HT-29 (cell line): ENCODE data around the gene MS4A6A. TPM values are rescaled to one million over a fixed set of nuclear protein-coding genes. Genes with fewer than 3 reads are reported as not detected.
"Not testable (repeated sequence)": the region's sequence is repeated elsewhere in the genome, so short reads cannot be mapped to it uniquely, and the experiment has no call there.

Source experiments
- DNase-seq: peaks from one replicate; pipeline ENCODE4 v3.0.0-alpha.2; 2015; ENCODE audit warnings: low spot score
- total RNA-seq: library from RNA; depleted of rRNA; stranded (reverse); fragments of >200 nt; shearing (Covaris generic); gene quantifications from 2 replicates; pipeline ENCODE4 v1.2.3, GENCODE V29; 2014

MS4A6A gene
- total RNA-seq, 1 experiment from 2014 or later, result not detected

DNA sequence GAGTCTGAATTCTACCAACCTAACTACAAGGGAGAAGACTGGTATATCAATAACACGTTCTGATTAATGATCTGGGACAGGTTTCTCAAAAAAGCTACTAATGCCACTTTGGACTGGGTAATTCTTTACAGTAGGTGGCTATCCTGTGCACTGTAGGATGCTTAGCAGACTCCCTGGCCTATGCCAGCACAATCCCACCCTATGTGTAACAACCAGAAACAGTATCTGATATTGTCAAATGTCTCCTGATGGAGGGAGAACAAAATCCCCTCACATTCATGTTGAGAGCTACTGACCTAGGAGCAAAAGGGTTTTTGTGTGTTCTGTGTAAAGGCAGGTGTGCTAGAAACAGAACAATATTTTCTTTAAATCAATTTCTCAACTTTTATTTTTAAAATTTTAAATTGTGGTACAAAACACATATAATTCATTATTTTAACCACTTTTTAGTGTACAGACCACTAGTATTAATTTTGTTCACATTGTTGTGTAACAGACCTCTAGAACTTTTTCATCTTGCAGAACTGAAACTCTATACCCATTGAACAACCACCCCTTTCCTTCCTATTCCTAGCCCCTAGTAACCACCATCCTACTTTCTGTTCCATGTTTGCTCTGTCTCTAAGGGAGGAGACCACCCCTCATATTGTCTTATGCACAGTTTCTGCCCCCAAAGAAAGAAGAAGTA lies 2.1 kb upstream of the MS4A6A start:
- DNase-seq, result no peak

DNA sequence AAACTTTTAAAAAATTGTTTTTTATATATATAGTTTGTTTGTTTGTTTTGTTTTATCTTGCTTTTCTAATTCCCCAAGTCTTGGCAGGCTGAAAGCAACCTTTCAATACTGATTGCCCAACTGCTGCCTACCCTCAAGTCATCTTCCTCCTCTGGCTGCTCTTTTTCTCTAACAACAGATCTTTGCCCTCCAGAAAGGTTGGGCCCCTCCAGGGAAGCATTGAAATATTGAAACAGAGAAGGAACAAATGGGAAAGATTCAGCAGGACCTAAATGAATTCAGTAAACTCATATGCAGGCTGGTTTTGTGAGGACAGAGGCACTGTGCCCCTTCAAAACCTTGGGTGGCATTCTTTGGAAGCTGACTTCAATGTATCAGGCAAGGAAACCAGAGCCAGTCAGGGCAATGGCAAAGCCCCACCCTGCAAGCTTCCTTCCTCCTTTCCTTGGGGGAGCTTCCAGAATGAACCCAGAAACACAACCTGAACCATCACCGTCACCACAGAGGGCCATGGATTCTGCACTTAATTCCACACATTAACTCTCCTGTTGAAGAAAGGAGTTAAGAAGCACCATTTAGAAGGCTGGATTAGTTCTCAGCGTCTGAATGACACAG lies 815 bp upstream of the MS4A6A start:
- DNase-seq, result no peak

DNA sequence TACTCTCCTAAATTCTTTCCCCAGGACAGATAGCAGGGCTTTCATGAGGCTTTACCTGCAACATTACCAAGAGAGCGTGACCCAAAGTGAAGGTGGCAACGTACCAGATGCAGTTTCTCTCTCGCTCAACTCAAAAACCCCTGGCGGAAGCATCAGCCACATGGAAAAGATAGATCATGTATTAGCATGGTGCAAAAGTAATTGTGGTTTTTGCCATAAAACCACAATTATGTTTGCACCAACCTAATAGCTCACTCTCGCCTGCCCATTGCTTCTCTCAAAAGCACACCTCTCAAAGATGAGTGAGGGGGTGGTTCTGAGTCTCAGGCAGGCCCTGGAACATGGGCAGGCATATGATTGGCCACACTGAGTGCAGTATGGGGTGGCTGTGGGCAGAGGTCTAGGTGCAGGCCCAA lies 7.0 kb downstream of the MS4A6A start:
- no peak for DNase-seq

DNA sequence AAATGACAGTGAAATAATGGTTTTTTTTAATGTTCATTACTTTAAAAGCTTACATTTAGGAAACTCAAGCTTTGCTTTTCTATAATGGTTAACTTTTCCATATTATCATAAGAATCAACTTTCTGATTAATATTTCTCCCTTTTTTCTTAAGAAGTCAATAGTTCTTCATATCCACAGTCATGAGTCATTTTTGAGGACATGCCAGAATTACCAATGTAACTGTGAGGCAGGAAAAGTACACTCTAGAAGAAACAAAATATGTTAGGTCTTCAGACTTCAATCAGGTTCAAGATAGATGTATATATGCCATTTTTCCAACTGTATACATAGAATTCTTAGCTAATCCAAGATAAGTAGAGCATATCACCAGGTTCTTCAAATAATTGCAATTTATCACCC lies 10.9 kb downstream of the MS4A6A start:
- no peak for DNase-seq

DNA sequence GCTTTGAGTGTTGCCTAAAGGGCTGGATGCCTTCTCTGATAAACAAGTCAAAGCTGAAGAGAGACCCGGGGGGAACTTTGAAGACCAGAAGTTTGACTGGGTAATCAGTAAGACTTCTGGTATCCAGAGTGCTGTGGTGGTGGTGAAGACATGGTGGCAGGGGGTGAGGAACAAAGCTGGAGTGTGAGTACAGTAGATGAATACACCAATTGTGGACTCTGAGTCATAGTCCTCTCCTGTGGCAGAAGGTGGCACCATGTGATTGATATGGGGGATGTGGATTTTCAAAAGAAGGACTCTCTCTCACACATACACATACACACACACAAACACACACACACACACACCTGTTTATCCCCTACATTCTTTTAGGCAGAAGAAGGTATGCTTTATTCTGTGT lies 12.3 kb downstream of the MS4A6A start:
- no peak for DNase-seq

DNA sequence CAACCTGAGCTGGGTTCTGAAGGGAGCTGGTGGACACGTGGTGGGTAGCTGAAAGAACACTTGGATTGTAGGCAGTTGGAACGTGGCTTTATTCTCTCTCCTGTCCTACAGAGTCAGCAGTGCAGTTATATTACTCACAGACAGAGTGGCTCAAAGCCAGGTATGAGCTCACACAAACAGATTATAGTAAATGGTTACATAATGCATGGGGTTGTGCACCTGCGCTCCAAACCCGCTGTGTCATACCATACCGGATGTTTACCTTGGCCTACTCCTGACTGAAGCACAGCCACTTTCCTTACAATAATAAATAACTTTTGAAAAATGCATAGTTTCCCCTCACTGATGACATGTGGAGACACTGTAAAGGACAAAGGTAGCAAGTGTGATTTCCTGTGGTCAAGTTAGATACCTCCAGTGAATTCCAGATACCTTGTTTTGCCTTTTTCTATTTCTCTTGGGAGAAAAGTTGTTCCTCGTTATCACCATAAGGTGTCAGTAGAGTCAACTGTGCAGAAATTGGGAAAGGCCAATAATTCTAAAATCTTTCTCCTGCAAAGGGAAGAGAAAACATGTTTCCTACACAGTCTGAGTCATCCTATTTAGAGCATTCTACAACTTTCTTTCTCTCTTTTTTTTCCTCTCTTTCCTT lies 13.5 kb downstream of the MS4A6A start:
- peak; percentile 50 for DNase-seq

DNA sequence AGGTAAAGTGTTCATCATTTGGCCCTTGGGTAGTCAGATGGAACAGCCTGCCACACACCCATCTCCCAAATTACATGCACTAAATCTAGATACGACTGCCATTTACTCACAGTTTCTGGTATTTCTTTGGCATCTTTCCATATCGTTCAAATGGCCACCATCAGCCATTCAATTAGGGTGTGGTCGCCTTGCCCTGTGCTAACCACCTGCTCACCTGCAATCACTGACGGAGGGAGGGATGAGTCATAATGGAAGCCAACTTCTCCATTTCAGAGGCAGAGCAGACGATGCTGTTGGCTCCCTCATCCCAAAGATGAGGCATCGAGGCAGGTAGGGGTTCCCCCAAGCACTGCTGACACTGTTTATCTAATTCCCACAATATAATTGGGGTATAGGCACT lies 14.6 kb downstream of the MS4A6A start:
- no peak for DNase-seq

DNA sequence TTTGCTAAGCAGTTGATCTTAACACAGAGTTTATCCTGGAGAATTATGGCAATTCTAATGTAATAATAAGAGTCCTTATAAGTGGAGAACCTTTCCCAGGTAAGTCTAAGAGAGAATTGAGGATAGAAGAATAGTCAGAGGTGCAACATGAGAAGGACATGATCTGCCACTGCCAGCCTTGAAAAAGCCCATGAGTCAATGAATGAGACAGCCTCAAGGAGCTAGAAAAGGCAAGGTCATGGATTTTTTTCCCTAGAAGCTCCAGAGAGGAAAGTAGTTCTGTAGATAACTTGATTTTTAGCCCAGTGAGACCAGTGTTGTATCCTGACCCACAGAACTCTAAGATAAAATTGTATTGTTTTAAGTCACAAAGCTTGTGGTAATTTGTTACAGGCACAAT lies 16.9 kb downstream of the MS4A6A start:
- no peak for DNase-seq

DNA sequence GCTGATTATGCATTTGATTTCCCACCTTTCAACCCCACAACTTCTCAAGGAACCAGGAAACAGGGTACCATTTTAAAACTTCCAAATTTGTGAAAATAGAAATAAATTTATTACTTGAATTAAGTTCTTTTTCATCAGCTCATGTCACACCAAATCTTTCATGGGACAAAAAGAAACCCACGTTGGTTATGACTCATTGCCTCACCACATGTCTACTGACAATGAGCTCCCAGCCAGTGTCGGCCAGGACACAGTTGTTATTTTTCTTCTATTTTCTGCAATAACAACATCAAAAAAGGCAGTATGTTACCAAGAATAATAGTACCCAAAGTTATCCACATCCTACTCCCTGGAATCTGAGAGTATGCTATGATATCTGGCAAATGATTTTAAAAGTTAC lies 17.3 kb downstream of the MS4A6A start:
- no peak for DNase-seq

DNA sequence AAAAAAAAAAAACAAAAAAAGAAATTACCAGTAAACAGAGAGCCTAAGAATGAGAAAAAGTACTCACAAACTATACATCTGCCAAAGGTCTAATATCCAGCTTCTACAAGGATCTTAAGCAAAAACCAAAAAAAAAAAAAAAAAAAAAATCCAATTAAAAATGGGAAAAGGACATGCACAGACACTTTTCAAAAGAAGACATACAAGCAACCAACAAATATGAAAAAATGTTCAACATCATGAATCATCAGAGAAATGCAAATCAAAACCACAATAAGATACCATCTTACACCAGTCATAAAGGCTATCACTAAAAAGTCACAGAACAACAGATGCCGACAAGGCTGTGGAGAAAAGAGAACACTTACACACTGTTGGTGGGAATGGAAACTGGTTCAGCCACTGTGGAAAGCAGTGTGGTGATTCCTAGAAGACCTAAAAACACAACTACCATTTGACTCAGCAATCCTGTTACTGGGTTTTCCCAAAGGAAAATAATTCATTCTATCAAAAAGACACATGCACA lies 18.3 kb downstream of the MS4A6A start:
- DNase-seq, result no peak

DNA sequence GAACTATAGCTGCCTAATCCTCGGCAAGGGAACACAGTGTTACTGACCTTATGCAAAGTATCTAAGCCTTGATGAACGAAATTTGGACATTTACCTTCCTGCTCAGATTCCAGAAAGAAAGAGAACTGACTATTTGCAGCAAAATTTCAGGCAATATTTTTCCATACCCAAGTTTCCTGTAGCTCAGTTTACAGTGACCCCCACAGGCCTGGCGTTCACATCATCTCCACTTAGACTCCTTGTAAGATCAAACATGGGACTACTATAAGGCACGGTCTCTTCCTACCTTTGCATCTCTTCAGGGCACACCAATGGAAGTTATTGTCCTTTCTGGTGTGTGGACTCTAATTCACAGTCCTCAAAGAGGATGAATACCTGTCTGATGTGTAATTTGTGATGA lies 21.1 kb downstream of the MS4A6A start:
- no peak for DNase-seq

DNA sequence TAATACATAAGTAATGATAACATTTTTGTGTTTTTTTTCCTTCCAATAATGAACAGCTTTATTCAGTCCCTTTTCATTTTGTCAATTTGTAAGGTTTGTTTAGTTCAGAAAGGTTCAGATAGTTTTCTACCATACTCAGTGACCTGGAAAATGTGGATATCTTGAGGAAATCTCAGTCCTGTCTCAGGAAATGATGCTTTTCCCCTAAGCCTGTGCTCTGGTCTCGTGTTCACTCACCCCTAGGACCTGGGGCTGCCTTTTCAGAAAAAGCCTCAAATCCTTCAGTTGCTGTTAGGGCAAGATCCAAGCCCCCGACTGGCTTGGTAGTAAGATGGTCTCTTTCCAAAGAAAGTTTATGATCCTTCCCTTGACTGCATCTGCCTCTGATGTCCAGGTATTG lies 21.8 kb downstream of the MS4A6A start:
- no peak for DNase-seq

DNA sequence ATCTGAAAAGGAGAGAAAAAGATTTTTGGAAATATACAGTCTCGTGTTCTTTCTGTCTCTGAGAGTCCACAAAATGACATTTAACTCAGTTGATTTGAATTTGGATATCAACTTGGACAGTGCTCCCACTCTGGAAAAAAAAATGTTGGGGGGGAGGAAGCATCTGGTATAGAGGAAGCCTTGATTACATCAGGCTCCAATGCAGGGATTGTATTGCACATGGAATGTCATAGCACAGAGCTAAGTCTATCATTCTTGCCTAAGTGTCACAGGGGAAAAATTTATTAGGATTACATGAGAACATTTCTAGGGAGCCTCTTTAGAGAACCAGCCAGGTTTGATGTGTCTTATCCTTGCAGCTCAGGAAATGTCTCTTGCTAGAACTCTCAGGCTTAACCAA lies 23.0 kb downstream of the MS4A6A start:
- no peak for DNase-seq

DNA sequence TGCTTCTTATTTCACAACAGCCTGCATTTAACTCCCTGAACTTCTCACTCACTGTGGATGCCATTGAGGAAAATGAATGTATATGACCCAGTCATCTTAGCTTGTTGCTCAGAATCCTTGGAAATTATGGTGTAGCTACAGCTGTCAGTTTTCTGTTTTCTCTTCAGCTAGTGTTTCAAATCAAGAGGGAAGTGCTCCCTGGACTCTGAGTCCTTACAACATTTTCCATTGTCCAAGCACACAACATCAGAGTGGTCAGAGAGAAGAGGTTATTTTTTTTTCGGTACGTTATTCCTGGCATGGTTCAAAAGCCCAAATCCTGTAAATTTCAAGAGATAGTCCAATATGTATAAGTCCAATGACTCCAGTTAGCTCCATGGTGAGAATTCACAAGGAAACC lies 23.6 kb downstream of the MS4A6A start:
- DNase-seq, result no peak

DNA sequence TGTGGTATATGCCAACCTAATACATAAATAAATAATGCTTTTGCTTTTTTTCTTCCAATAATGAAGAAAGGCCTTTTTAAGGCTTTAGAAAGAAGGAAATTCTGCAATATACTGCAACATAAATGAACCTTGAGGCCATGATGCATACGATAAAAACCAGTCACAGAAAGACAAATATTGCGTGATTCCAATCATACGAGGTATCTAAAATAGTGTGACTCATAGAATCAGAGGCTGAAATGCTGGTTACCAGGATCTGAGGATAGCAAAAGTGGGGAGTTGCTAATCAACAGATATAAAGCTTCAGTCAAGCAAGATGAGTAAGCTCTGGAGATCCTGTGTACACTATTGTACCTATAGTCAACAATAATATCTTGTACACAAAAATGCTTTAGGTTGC lies 24.2 kb downstream of the MS4A6A start:
- no peak for DNase-seq

DNA sequence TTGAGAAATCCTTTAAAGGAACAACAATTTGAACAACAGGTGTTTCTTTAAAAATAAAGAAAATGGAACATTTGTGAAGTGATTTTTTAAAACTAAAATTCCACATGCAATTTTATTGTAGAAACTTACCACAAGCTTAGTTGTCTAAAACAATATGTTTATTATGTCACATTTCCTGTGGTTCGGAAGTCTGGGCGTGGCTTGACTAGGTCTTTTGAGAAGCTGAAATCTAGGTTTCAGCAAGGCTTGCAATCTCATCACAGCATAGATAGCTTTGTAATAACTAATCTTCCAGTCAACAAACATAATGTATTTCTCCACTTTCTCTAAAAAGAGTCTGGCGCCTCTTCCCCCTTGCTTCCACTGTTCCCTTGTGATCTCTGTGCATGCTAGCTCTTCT lies 27.0 kb downstream of the MS4A6A start:
- DNase-seq, result no peak

DNA sequence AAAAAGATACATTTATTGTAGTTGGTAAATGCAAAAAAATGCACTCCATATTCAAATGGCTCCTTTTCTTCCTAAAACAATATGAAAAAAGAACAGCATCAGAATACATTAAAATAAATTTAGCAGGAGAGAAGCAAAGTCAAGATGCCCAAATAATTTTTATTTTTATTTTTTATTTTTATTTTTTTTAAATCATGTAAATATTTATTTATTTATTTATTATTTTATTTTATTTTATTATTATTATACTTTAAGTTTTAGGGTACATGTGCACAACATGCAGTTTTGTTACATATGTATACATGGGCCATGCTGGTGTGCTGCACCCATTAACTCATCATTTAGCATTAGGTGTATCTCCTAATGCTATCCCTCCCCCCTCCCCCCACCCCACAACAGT lies 30.2 kb downstream of the MS4A6A start:
- DNase-seq, result not testable (repeated sequence)

DNA sequence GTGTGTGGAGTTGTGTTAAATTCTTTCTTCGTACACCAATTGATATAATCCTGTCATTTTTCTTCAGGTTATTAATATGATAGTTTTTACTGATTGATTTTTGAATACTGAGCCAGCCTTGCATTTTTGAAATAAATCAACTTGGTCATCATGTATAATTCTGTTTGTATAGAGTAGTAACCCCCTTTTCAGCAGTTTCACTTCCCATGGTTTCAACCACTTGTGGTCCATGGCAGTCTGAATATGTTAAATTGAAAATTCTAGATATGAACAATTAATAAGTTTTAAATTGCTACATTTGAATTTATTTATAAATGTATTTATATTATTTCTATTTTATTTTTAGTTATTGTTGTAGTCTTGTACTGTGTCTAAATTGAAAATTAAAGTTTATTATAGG lies 32.6 kb downstream of the MS4A6A start:
- DNase-seq, result no peak

DNA sequence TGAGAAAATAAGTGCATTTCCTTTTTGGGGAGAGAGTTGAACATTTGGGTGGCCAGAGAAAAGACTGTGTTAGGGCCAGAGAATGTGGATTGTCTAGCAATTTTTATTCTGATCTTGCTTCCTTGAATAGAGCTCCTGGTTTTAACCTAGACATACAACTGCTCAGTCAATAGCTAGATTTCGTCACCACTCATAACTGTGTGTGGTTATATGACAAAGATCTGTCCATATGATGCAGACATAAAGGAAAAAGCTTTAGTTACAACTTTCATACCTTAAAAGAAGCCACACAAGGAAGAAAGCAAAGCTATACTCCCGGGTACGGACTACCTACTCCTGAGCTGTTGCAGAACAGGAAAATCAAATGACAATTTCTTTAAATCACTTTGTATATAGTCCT lies 37.2 kb downstream of the MS4A6A start:
- DNase-seq, result no peak

DNA sequence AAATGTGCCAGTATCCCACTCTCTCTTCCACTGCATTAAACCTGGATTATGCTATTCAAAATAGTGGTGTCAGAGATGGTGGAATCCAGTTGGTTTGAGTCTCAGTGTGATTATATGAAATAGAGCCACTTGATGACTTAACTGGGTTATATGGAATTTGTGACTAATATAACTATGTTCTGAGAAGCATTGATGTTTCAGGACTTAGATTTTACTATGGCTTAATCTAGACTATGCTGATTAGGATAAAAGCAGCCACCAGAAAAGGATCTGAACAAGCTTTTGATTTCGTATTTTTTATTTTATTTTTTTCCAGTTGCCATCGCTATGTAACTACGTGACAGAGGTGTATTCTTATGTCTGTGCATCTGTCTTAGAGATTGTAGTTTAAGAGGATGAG lies 39.1 kb downstream of the MS4A6A start:
- DNase-seq, result no peak

DNA sequence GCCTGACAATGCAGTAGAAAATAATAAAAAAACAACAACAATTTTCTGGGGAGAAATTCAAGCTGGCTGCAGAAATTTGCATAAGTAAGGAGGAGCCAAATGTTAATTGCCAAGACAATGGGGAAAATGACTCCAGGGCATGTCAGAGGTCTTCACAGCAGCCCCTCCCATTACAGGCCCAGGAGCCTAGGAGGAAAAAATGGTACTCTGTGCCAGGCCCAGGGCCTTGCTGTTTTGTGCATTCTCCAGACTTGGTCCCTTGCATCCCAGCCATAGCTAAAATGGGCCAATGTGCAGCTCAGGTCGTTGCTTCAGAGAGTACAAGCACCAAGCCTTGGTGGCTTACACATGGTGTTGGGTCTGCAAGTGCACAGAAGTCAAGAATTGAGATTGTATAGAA lies 49.0 kb downstream of the MS4A6A start:
- DNase-seq, result no peak

DNA sequence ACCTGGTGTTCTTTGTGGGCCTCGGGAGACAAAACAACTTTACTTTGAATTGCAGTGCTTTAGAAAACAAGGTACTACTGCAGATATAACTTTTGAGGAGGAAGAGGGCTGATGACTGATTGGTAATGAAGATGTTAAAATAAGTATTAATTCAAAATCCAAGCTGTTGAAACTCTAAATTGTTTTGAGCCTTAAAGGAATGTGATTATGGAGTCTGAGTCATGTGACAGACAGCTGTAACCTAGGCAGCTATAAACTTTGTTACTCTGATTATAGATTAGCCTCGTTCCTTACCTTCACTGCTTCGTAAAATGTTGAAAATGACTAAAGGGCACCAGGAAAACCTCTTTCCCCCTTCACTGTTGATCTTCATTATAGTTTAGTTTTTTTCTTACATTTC lies 51.0 kb downstream of the MS4A6A start:
- no peak for DNase-seq

DNA sequence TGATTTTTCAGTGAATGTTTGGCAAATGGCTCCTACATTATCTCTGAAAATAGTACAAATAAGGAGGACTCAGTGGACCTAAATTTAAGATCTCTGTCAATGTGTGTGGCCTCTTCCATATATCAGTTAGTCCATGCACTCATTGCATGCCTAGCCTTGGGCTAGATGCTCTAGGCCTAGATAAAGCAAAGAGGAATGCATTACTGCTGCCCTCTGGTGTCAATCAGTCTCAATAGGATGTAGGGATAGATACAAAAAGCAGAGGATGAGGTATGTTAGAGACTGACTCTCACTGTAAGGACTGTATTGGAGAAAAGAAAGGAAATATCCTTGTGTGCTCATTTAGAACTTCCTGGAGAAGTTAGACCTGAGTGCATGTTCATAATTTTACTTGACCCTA lies 52.4 kb downstream of the MS4A6A start:
- peak; percentile 84 for DNase-seq
